ENCODE data around the gene EHBP1L1.

The EHBP1L1 gene

DNA sequence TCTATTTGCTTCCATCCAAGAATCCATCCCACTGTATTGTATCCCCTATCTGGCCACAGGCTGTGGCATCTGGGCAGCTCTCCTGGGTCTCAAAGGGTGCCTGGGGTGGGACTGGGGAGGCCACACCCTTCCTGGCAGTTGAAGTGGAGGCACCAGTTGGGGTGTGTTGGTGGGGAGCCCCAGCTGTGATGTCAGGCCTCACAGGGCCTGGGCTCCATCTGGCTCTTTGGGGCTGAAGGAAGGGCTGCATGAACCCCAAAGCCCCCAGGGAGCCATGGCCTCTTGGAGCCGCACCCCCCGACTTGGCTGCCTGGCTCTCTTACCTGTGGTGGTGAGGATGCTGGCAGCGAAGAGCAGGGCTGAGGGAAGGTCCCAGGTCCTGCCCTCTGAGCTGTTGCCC, 19.3 kb downstream of the EHBP1L1 start:
- DNase-seq (ENCODE audit: low read depth): no peak

DNA sequence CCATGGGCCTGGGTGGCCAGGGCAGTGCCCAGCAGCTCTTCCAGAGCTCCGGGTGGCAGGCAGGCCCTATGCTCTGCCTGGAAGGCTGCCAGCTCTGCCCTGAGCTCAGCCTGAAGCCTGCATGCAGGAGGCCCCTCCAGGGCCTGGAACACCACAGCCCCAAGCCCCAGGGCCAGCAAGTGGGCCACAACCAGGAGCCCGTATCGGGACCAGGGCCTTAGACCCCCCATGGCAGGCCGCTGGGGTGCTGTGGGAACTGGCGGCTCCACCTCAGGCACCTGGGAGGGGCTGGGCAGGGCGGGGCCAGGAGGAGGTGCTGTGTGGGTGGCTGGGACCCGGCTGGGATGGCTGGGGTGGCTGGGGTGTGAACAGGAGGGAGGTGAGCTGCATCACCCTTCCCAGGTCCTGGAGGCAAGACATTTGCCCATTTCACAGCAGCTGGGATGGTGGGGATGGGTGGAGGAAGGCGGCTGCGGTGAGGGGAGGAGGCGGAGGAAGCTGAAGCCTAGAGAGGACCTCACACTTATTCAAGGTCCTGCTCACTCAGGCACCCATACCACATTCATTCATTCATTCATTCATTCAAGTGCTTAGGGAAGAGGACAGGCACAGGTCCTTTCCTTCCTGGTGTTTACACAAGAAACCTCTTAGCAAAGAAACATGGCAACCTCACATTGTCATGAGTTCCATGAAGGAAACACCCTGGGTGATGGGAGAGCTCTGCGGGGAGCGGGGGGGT, 19.9 kb downstream of the EHBP1L1 start, which contains the start of gene KCNK7:
KCNK7 (minus strand) TSS at position 258 of the 739 bp plus-strand sequence; CDS start at position 230, 28 bp downstream.
- DNase-seq (ENCODE audit: low read depth): no peak

GRCh38 chr11:65596520-65596919, 20.7 kb downstream of the EHBP1L1 start:
- DNase-seq (ENCODE audit: low read depth): no peak

GRCh38 chr11:65598258-65598699, 22.4 kb downstream of the EHBP1L1 start:
- no peak for DNase-seq (ENCODE audit: low read depth)

- DNase-seq (ENCODE audit: low read depth): no peak
Observed at GRCh38 chr11:65599216-65599954, 23.5 kb downstream of the EHBP1L1 start.

GRCh38 chr11:65599955-65600246, 24.0 kb downstream of the EHBP1L1 start:
- no peak for DNase-seq (ENCODE audit: low read depth)

DNA sequence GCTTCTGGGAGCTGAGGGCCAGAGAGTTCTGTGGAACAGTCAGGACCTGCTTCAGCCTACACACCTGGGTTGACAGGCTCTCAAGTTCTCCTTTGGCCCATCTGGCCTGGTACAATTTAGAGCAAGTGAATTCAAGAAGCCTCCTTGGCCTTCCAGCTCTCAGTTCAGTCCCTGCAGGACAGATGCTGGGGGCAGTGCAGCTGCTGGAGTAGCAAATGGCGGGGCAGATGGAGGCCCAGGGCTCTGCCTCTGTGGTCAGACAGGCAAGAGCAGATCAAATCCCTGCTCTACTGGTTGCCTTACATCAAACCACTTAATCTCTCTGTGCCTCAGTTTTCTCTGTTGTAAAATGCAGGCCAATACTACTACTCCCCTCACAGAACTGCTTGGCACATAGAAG, 28.4 kb downstream of the EHBP1L1 start:
- no peak for DNase-seq (ENCODE audit: low read depth)

GRCh38 chr11:65606876-65607613, 31.2 kb downstream of the EHBP1L1 start:
- peak; percentile 91 for DNase-seq (ENCODE audit: low read depth)

GRCh38 chr11:65607614-65608426, 32.0 kb downstream of the EHBP1L1 start:
- DNase-seq (ENCODE audit: low read depth): no peak

- DNase-seq (ENCODE audit: low read depth): peak; percentile 21
Observed at GRCh38 chr11:65609229-65609628, 33.4 kb downstream of the EHBP1L1 start.

DNA sequence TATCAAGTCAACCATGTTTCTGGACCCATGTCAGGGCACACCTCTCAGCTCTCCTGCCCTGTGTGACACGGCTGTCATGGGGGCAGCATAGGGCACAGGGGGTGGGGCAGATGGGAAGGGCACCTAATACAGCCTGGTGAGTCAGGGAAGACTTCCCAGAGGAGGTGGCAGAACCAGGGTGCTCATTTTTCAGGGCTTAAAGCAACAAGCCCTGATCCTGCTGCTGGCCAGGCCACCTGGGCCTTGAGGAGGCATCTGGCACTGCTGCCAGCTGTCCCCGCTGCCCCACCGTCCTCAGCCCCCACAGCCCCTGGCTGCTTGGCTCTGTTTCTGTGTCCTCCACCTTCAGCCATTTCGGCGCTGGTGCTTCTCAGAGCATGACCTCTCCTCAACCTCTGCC, 33.8 kb downstream of the EHBP1L1 start:
- DNase-seq (ENCODE audit: low read depth): no peak

DNA sequence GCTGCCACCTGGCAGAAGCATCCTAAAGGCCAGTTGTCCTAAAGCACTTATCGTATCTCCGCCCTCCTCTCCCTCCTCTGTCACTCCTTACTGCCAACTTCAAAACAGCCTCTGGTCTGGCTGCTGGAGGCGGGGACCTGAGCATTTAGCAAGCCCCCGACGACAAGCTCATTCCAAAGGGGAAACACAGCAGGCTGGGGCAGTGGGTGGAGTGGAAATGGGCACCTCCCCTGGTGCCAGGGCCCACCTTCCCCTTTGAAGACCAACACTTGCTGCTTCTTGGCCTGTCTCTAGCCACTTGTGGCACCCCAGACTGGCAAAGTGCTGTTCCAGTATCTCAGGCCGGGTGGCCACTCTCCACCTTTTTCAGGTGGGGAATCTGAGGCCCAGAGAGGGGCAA, 34.6 kb downstream of the EHBP1L1 start:
- DNase-seq (ENCODE audit: low read depth): no peak

DNA sequence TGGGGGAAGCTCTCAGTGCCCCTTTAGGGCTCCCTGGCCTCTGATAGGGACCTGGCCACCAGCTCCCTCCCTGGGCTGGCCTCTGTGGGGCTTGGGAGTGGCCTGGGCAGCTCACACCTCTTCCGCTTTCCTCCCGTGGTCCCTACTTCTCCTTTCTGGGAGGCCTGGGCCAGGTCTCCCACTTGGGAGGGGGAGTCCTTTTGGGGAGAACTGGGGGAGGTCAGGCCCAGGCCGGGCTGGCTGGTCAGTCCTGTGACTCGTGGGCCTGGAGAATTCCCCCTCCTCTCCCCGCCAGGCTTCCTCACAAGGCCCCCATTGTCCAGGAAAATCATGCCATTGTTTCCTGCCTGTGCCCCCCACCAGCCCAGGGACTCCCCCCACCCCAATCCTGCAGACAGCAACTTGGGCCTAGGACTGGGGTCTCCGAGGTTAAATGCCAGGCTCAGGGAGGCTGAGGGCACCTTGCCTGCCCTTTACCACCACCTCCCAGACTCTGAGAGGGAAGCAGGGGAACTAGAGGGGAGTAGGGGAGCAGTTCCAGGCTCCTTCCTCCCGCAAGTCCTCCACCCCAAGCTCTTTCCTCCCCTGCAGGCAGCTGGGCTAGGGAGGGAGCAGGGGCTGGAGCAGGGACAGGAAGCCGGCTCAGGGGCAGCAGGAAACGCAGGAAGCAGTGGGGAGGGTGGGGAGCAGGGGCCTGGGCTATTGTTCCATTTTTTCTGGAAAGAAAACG, 35.3 kb downstream of the EHBP1L1 start:
- no peak for DNase-seq (ENCODE audit: low read depth)

- no peak for DNase-seq (ENCODE audit: low read depth)
Observed at GRCh38 chr11:65611758-65612603, 36.1 kb downstream of the EHBP1L1 start.

GRCh38 chr11:65612691-65613090, 36.8 kb downstream of the EHBP1L1 start:
- no peak for DNase-seq (ENCODE audit: low read depth)

DNA sequence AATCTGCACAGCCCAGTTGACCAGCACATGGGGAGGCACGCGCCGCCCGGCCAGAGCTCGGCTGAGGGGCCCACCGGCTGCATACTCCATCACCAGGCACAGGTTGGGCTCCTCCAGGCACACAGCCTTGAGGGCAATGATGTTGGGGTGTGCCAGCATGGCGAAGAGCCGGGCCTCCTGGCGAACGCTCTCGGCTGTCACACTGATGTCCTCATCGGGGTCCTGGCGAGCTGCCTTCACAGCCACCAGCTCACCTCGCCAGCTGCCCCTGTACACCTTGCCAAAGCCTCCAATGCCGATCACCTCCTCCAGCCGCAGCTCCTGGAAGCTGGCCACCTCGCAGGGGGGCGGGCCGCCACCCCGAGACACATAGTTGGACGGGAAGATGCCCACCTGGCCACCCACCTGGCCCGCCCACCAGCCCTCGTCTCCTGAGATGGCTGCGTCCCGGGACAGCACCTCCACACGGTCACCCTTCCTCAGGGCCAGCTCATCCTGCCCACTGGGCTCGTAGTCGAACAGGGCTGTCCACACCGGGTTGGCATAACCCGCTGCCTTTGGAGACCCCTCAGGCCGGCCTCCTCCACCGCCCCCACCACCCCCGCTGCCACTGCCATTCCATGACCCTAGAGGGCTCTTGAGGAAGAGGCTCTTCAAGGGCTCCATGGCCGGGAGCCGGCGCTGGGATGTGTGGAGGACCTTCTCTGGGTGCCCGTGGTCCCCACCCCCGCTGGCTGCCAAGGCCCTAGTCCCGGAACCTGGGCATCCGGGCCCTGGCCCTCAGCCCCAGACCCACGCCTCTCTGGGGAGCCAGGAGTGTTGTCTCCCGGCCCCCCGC, 37.5 kb downstream of the EHBP1L1 start:
- no peak for DNase-seq (ENCODE audit: low read depth)

GRCh38 chr11:65615229-65615949, 39.5 kb downstream of the EHBP1L1 start, which contains the start of gene PCNX3:
Gene PCNX3 (plus strand): TSS chr11:65615776. CDS start chr11:65616312, 536 bp downstream.
- DNase-seq (ENCODE audit: low read depth): peak; percentile 100

- no peak for DNase-seq (ENCODE audit: low read depth)
Observed at GRCh38 chr11:65615950-65616574, 40.2 kb downstream of the EHBP1L1 start.

Data from fibroblast of the conjunctiva (primary cell).